HEK293 (cell line): ENCODE data around the gene MRAP2.
"Not testable (repeated sequence)": the region's sequence is repeated elsewhere in the genome, so short reads cannot be mapped to it uniquely, and the experiment has no call there.

ENCODE experiments used
- CTCF ChIA-PET: fragments of 350-600 bp; formaldehyde crosslinking; extraction: SDS; loops from one replicate; lab custom pipeline; 2021; ENCODE audit warnings: antibody characterized with exemption; lab: Yijun Ruan, JAX
- POLR2A ChIA-PET: fragments of 300-600 bp; formaldehyde crosslinking; extraction: SDS; loops from one replicate; lab custom pipeline; 2020; ENCODE audit warnings: antibody characterized with exemption, inconsistent platforms; lab: Yijun Ruan, JAX
- H3K27ac ChIP-seq: fragments of 200-500 bp; sonication (Bioruptor generic); 2 replicates; pipeline ENCODE4 v1.5.1; 2014; ENCODE audit warnings: low read depth, low read length, control low read depth, inconsistent platforms; ENCODE audit errors: extremely low read depth
- H3K36me3 ChIP-seq, 2 experiments: fragments of 200-500 bp in 1 of 2; sonication (Bioruptor generic) in 1 of 2; 1 replicate in 1 of 2; 2 replicates in 1 of 2; pipeline ENCODE4 v1.5.1; 2014 to 2017; ENCODE audit warnings: inconsistent platforms in 2 of 2, low read length in 2 of 2; ENCODE audit not compliant: control insufficient read depth in 2 of 2, insufficient read depth in 1 of 2
- H3K4me1 ChIP-seq: fragments of 200-500 bp; sonication (Bioruptor generic); 2 replicates; pipeline ENCODE4 v1.5.1; 2014; ENCODE audit warnings: mild to moderate bottlenecking, low read length, inconsistent platforms; ENCODE audit not compliant: control insufficient read depth, insufficient read depth
- H3K4me3 ChIP-seq: 2 replicates; pipeline ENCODE4 v1.5.1; 2011; ENCODE audit warnings: low read depth, mild to moderate bottlenecking, control low read depth, low read length, moderate library complexity
- H3K9me3 ChIP-seq: fragments of 200-500 bp; sonication (Bioruptor generic); 2 replicates; pipeline ENCODE4 v1.5.1; 2014; ENCODE audit warnings: low read depth, low read length, inconsistent platforms; ENCODE audit not compliant: control insufficient read depth, insufficient read depth
- GLIS1 ChIP-seq: fragments of 450-650 bp; formaldehyde crosslinking; IDR thresholded peaks from 2 replicates; pipeline ENCODE4 v1.5.1; 2016; ENCODE audit warnings: missing biosample characterization, missing genetic modification characterization
- KLF1 ChIP-seq: fragments of 450-650 bp; formaldehyde crosslinking; IDR thresholded peaks from 2 replicates; pipeline ENCODE4 v1.5.1; 2016; ENCODE audit warnings: missing biosample characterization, missing genetic modification characterization
- WT1 ChIP-seq: fragments of 450-650 bp; formaldehyde crosslinking; IDR thresholded peaks from 2 replicates; pipeline ENCODE4 v1.5.1; 2016; ENCODE audit warnings: missing biosample characterization, missing genetic modification characterization
- ZFP3 ChIP-seq: fragments of 450-650 bp; formaldehyde crosslinking; IDR thresholded peaks from 2 replicates; pipeline ENCODE4 v1.5.1; 2016; ENCODE audit warnings: low read depth, missing biosample characterization, missing genetic modification characterization
- ZNF10 ChIP-seq: fragments of 450-650 bp; formaldehyde crosslinking; IDR thresholded peaks from 2 replicates; pipeline ENCODE4 v1.5.1; 2017; ENCODE audit warnings: missing biosample characterization, missing genetic modification characterization
- ZNF133 ChIP-seq: fragments of 450-650 bp; formaldehyde crosslinking; IDR thresholded peaks from 2 replicates; pipeline ENCODE4 v1.5.1; 2016; ENCODE audit warnings: missing biosample characterization, missing genetic modification characterization
- ZNF146 ChIP-seq: fragments of 450-650 bp; formaldehyde crosslinking; IDR thresholded peaks from 2 replicates; pipeline ENCODE4 v1.5.1; 2016; ENCODE audit warnings: missing biosample characterization, missing genetic modification characterization
- ZNF157 ChIP-seq: fragments of 450-650 bp; formaldehyde crosslinking; IDR thresholded peaks from 2 replicates; pipeline ENCODE4 v1.5.1; 2016; ENCODE audit warnings: missing biosample characterization, missing genetic modification characterization
- ZNF239 ChIP-seq: fragments of 450-650 bp; formaldehyde crosslinking; IDR thresholded peaks from 2 replicates; pipeline ENCODE4 v1.5.1; 2016; ENCODE audit warnings: missing biosample characterization, missing genetic modification characterization
- ZNF354C ChIP-seq: fragments of 450-650 bp; formaldehyde crosslinking; IDR thresholded peaks from 2 replicates; pipeline ENCODE4 v1.5.1; 2016; ENCODE audit warnings: missing biosample characterization, missing genetic modification characterization, low read depth, borderline replicate concordance
- ZNF426 ChIP-seq: fragments of 450-650 bp; formaldehyde crosslinking; IDR thresholded peaks from 2 replicates; pipeline ENCODE4 v1.5.1; 2017; ENCODE audit warnings: missing biosample characterization, missing genetic modification characterization, mild to moderate bottlenecking, inconsistent platforms, moderate library complexity
- ZNF530 ChIP-seq: fragments of 450-650 bp; formaldehyde crosslinking; IDR thresholded peaks from 2 replicates; pipeline ENCODE4 v1.5.1; 2016; ENCODE audit warnings: low read depth, missing biosample characterization, missing genetic modification characterization
- ZNF560 ChIP-seq: fragments of 450-650 bp; formaldehyde crosslinking; IDR thresholded peaks from 2 replicates; pipeline ENCODE4 v1.5.1; 2017; ENCODE audit warnings: missing biosample characterization, missing genetic modification characterization, borderline replicate concordance
- ZNF645 ChIP-seq: fragments of 450-650 bp; formaldehyde crosslinking; IDR thresholded peaks from 2 replicates; pipeline ENCODE4; 2016; ENCODE audit warnings: missing biosample characterization, missing genetic modification characterization
- ZSCAN16 ChIP-seq: fragments of 450-650 bp; formaldehyde crosslinking; IDR thresholded peaks from 2 replicates; pipeline ENCODE4 v1.5.1; 2016; ENCODE audit warnings: missing biosample characterization, missing genetic modification characterization
- TF ChIP-seq, protein P1 (sequence below): fragments of 450-650 bp; formaldehyde crosslinking; IDR thresholded peaks from 2 replicates; pipeline ENCODE4 v1.5.1; 2016; ENCODE audit warnings: missing biosample characterization, missing genetic modification characterization
- TF ChIP-seq, protein P2 (sequence below): fragments of 450-650 bp; formaldehyde crosslinking; IDR thresholded peaks from 2 replicates; pipeline ENCODE4 v1.5.1; 2016; ENCODE audit warnings: missing biosample characterization, missing genetic modification characterization
- TF ChIP-seq, protein P3 (sequence below): fragments of 450-650 bp; formaldehyde crosslinking; IDR thresholded peaks from 2 replicates; pipeline ENCODE4 v1.5.1; 2016; ENCODE audit warnings: missing biosample characterization, missing genetic modification characterization
- TF ChIP-seq, protein P4 (sequence below): fragments of 450-650 bp; formaldehyde crosslinking; IDR thresholded peaks from 2 replicates; pipeline ENCODE4 v1.5.1; 2016; ENCODE audit warnings: missing biosample characterization, missing genetic modification characterization, borderline replicate concordance
- TF ChIP-seq, protein P5 (sequence below): fragments of 450-650 bp; formaldehyde crosslinking; IDR thresholded peaks from 2 replicates; pipeline ENCODE4 v1.5.1; 2016; ENCODE audit warnings: missing biosample characterization, missing genetic modification characterization
- TF ChIP-seq, protein P6 (sequence below): fragments of 450-650 bp; formaldehyde crosslinking; IDR thresholded peaks from 2 replicates; pipeline ENCODE4 v1.5.1; 2016; ENCODE audit warnings: missing biosample characterization, missing genetic modification characterization

The MRAP2 gene

DNA sequence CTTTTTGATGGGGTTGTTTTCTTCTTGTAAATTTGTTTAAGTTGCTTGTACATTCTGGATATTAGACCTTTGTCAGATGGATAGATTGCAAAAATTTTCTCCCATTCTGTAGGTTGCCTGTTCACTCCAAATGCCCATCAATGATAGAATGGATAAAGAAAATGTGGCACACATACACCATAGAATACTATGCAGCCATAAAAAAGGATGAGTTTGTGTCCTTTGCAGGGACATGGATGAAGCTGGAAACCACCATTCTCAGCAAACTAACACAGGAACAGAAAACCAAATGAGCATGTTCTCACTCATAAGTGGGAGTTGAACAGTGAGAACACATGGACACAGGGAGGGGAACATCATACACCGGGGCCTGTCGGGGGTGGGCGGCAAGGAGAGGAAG is 1.6 kb upstream of the MRAP2 start:
- H3K27ac ChIP-seq, H3K4me3 ChIP-seq, H3K9me3 ChIP-seq, H3K36me3 ChIP-seq, POLR2A ChIA-PET, H3K4me1 ChIP-seq: not testable (repeated sequence)
- CTCF ChIA-PET, result interaction anchor here (0.7 kb wide), 1 partner anchor 19 kb away, joined by 3 read pairs; no protein-coding TSS in a partner anchor
- peak; percentile 93; the same call in 1 of the 2 replicates for TF ChIP-seq ZNF146 (tag by site-specific recombination)
- TF ChIP-seq, protein P1, sequence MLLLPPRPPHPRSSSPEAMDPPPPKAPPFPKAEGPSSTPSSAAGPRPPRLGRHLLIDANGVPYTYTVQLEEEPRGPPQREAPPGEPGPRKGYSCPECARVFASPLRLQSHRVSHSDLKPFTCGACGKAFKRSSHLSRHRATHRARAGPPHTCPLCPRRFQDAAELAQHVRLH (tag by site-specific recombination), result 0 out of 2 replicates have a peak, but pooled peaks have one; percentile 26

DNA sequence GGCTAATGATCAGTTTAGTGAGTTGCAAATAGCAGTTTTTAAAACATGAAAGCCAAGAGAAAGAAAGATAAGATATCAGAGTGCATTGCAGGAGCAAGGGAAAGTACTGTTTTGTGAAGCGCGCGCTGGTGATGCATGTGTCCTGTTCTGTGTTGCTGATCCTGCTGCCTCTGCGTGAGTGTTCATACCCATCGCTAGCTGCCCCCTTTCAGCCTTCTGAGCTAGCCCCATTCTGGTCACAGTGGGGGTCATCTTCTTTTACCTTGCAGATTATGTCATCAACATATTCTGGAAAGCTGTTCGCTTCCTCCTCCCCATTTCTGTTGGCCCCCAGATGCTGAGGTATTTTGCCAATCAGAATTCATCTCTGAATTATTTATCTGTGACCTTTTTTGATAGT is 1.9 kb downstream of the MRAP2 start:
- ChIA-PET POLR2A (no interaction called here), CTCF (interaction anchor here (0.7 kb wide), 2 partner anchors 60 to 445 kb away, joined by 3 to 5 read pairs; no protein-coding TSS in a partner anchor)
- no peaks in the 10 kb centered on the region for H3K9me3 ChIP-seq
- no peak overlapping the region for H3K4me3 ChIP-seq
- no peaks in the 10 kb centered on the region for H3K36me3 ChIP-seq
- no peak overlapping the region for H3K27ac ChIP-seq
- no peak for TF ChIP-seq ZNF530 (tag by site-specific recombination)
- TF ChIP-seq ZNF133 (tag by site-specific recombination), result no peak
- no peak for TF ChIP-seq ZSCAN16 (tag by site-specific recombination)
- TF ChIP-seq ZNF10, result no peak
- TF ChIP-seq, protein P2, sequence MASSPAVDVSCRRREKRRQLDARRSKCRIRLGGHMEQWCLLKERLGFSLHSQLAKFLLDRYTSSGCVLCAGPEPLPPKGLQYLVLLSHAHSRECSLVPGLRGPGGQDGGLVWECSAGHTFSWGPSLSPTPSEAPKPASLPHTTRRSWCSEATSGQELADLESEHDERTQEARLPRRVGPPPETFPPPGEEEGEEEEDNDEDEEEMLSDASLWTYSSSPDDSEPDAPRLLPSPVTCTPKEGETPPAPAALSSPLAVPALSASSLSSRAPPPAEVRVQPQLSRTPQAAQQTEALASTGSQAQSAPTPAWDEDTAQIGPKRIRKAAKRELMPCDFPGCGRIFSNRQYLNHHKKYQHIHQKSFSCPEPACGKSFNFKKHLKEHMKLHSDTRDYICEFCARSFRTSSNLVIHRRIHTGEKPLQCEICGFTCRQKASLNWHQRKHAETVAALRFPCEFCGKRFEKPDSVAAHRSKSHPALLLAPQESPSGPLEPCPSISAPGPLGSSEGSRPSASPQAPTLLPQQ (tag by site-specific recombination), result no peak
- TF ChIP-seq, protein P3, sequence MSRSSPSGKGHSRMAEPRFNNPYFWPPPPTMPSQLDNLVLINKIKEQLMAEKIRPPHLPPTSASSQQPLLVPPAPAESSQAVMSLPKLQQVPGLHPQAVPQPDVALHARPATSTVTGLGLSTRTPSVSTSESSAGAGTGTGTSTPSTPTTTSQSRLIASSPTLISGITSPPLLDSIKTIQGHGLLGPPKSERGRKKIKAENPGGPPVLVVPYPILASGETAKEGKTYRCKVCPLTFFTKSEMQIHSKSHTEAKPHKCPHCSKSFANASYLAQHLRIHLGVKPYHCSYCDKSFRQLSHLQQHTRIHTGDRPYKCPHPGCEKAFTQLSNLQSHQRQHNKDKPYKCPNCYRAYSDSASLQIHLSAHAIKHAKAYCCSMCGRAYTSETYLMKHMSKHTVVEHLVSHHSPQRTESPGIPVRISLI (tag by site-specific recombination), result no peak
- no peak for TF ChIP-seq GLIS1 (tag by site-specific recombination)
- no peak for TF ChIP-seq ZNF426 (tag by site-specific recombination)
- no peak for TF ChIP-seq ZNF354C (tag by site-specific recombination)
- TF ChIP-seq ZNF560 (tag by site-specific recombination), result no peak
- TF ChIP-seq ZNF645 (tag by site-specific recombination), result no peak
- TF ChIP-seq, protein P4, sequence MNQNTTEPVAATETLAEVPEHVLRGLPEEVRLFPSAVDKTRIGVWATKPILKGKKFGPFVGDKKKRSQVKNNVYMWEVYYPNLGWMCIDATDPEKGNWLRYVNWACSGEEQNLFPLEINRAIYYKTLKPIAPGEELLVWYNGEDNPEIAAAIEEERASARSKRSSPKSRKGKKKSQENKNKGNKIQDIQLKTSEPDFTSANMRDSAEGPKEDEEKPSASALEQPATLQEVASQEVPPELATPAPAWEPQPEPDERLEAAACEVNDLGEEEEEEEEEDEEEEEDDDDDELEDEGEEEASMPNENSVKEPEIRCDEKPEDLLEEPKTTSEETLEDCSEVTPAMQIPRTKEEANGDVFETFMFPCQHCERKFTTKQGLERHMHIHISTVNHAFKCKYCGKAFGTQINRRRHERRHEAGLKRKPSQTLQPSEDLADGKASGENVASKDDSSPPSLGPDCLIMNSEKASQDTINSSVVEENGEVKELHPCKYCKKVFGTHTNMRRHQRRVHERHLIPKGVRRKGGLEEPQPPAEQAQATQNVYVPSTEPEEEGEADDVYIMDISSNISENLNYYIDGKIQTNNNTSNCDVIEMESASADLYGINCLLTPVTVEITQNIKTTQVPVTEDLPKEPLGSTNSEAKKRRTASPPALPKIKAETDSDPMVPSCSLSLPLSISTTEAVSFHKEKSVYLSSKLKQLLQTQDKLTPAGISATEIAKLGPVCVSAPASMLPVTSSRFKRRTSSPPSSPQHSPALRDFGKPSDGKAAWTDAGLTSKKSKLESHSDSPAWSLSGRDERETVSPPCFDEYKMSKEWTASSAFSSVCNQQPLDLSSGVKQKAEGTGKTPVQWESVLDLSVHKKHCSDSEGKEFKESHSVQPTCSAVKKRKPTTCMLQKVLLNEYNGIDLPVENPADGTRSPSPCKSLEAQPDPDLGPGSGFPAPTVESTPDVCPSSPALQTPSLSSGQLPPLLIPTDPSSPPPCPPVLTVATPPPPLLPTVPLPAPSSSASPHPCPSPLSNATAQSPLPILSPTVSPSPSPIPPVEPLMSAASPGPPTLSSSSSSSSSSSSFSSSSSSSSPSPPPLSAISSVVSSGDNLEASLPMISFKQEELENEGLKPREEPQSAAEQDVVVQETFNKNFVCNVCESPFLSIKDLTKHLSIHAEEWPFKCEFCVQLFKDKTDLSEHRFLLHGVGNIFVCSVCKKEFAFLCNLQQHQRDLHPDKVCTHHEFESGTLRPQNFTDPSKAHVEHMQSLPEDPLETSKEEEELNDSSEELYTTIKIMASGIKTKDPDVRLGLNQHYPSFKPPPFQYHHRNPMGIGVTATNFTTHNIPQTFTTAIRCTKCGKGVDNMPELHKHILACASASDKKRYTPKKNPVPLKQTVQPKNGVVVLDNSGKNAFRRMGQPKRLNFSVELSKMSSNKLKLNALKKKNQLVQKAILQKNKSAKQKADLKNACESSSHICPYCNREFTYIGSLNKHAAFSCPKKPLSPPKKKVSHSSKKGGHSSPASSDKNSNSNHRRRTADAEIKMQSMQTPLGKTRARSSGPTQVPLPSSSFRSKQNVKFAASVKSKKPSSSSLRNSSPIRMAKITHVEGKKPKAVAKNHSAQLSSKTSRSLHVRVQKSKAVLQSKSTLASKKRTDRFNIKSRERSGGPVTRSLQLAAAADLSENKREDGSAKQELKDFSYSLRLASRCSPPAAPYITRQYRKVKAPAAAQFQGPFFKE (tag by site-specific recombination), result no peak
- TF ChIP-seq, protein P5, sequence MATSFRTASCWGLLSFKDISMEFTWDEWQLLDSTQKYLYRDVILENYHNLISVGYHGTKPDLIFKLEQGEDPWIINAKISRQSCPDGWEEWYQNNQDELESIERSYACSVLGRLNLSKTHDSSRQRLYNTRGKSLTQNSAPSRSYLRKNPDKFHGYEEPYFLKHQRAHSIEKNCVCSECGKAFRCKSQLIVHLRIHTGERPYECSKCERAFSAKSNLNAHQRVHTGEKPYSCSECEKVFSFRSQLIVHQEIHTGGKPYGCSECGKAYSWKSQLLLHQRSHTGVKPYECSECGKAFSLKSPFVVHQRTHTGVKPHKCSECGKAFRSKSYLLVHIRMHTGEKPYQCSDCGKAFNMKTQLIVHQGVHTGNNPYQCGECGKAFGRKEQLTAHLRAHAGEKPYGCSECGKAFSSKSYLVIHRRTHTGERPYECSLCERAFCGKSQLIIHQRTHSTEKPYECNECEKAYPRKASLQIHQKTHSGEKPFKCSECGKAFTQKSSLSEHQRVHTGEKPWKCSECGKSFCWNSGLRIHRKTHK (tag by site-specific recombination), result no peak
- TF ChIP-seq ZNF157 (tag by site-specific recombination), result no peak
- no peak for TF ChIP-seq WT1 (tag by site-specific recombination)
- TF ChIP-seq ZNF239 (tag by site-specific recombination), result no peak
- no peak for TF ChIP-seq KLF1 (tag by site-specific recombination)
- no peak for TF ChIP-seq ZFP3 (tag by site-specific recombination)
- TF ChIP-seq, protein P6, sequence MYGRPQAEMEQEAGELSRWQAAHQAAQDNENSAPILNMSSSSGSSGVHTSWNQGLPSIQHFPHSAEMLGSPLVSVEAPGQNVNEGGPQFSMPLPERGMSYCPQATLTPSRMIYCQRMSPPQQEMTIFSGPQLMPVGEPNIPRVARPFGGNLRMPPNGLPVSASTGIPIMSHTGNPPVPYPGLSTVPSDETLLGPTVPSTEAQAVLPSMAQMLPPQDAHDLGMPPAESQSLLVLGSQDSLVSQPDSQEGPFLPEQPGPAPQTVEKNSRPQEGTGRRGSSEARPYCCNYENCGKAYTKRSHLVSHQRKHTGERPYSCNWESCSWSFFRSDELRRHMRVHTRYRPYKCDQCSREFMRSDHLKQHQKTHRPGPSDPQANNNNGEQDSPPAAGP (tag by site-specific recombination), result no peak
- H3K4me1 ChIP-seq, result no peaks in the 10 kb centered on the region
